GM21737 (cell line): Measurements from ENCODE around the gene OPN5.
"Not testable (repeated sequence)": the region's sequence is repeated elsewhere in the genome, so short reads cannot be mapped to it uniquely, and the experiment has no call there.

ENCODE experiments used
- ATAC-seq: cut with Tn5 transposase; IDR thresholded peaks from one replicate; pipeline ENCODE4 v1.9.1; 2021; ENCODE audit warnings: mild to moderate bottlenecking, moderate library complexity; ENCODE audit not compliant: unreplicated experiment

Gene OPN5

GRCh38 chr6:47781732-47782131 is at the start of gene OPN5:
TSS of gene OPN5 (plus strand) at chr6:47782032. CDS start at chr6:47782067, 35 bp downstream.
- no peak for ATAC-seq

- no peak for ATAC-seq
Measured at GRCh38 chr6:47733879-47734558, 47.8 kb upstream of the OPN5 start.

- no peak for ATAC-seq
Measured at GRCh38 chr6:47734831-47735481, 46.9 kb upstream of the OPN5 start.

- no peak for ATAC-seq
Measured at GRCh38 chr6:47736083-47736700, 45.6 kb upstream of the OPN5 start.

GRCh38 chr6:47737406-47737805 is 44.4 kb upstream of the OPN5 start:
- no peak for ATAC-seq

GRCh38 chr6:47740714-47741113 is 41.1 kb upstream of the OPN5 start:
- no peak for ATAC-seq

GRCh38 chr6:47741807-47742206 is 40.0 kb upstream of the OPN5 start:
- no peak for ATAC-seq

GRCh38 chr6:47743744-47744143 is 38.1 kb upstream of the OPN5 start:
- ATAC-seq, result no peak

- not testable (repeated sequence) for ATAC-seq
Measured at GRCh38 chr6:47745269-47745668, 36.6 kb upstream of the OPN5 start.

- ATAC-seq, result no peak
Measured at GRCh38 chr6:47749757-47750156, 32.1 kb upstream of the OPN5 start.

GRCh38 chr6:47752801-47753200 is 29.0 kb upstream of the OPN5 start:
- ATAC-seq, result no peak

- no peak for ATAC-seq
Measured at GRCh38 chr6:47759364-47759763, 22.5 kb upstream of the OPN5 start.

- ATAC-seq, result no peak
Measured at GRCh38 chr6:47762502-47762901, 19.3 kb upstream of the OPN5 start.

- ATAC-seq, result no peak
Measured at GRCh38 chr6:47766445-47766844, 15.4 kb upstream of the OPN5 start.

- ATAC-seq, result no peak
Measured at GRCh38 chr6:47767102-47767501, 14.7 kb upstream of the OPN5 start.

- ATAC-seq, result no peak
Measured at GRCh38 chr6:47769982-47770381, 11.8 kb upstream of the OPN5 start.

GRCh38 chr6:47772359-47772758 is 9.5 kb upstream of the OPN5 start:
- no peak for ATAC-seq

GRCh38 chr6:47773005-47773404 is 8.8 kb upstream of the OPN5 start:
- no peak for ATAC-seq

GRCh38 chr6:47780510-47781356 is 1.1 kb upstream of the OPN5 start:
- ATAC-seq, result peak; percentile 90

GRCh38 chr6:47785182-47785581 is 3.4 kb downstream of the OPN5 start:
- ATAC-seq, result no peak
